Activated effector memory CD4-positive, alpha-beta T cell treated with Interleukin-2 at 50 U/mL for 16 hours (primary cell): ENCODE data around the gene GPR180.

ENCODE experiments used
- DNase-seq: peaks from one replicate; pipeline ENCODE4 v3.0.0-alpha.2; 2020

GPR180 gene

DNA sequence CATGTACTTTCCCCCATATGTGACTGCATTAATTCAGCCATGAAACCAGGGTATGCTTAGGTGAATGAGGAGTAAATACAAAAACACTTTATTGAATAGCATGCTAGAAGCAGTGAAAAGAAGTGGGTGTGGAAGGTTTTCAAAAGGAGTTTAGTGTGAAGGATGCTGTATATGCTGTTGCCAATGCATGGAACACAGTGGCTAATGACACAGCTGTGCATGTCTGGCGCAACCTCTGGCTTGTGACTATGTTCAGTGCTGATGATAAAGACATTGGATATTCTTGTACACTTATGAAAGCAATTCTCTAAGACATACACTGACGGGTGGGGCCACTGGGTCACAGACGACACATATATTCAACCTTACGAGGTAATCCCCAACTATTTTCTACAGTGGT, 55.5 kb downstream of the GPR180 start:
- no peak for DNase-seq

- DNase-seq = no peak
Observed at GRCh38 chr13:94658926-94659597, 57.4 kb downstream of the GPR180 start.

DNA sequence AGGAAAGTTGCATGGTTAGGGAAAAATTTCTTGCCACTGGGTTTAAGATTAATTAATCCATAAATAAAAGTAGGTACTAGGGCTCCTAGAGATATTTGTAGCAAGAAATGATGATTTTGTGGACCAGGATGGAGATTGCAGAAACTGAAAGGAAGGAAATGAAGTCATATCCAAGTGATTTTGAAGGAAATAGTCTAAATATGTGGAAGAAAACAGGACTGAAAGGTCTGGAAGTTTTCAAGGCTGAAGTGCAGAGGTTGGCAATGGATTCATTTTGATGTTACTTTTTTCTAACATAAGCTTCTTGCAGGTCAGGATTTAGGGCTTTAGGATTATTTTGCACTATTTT, 57.9 kb downstream of the GPR180 start:
- no peak for DNase-seq

- DNase-seq = no peak
Observed at GRCh38 chr13:94660695-94661326, 59.2 kb downstream of the GPR180 start.

DNA sequence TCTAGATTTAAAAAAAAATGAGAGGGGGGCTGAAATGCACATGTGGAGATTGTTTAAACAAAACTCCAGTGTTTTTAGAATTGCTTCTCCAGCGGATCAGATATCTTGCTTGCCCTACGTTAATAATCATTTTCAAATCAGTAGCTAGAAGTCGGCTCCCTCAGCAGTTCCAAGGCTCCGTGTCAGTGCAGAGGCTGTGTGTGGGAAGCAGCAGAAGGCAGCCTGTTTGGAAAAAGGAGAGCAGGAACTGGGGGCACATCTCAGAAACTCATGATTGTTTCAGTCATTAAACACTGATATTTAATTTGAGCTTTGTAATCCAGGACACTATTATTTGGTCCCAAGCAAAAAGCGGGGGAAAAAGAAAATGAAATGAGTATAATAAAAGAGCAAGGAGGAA, 59.7 kb downstream of the GPR180 start:
- no peak for DNase-seq

GRCh38 chr13:94662274-94662945, 60.8 kb downstream of the GPR180 start:
- no peak for DNase-seq

DNA sequence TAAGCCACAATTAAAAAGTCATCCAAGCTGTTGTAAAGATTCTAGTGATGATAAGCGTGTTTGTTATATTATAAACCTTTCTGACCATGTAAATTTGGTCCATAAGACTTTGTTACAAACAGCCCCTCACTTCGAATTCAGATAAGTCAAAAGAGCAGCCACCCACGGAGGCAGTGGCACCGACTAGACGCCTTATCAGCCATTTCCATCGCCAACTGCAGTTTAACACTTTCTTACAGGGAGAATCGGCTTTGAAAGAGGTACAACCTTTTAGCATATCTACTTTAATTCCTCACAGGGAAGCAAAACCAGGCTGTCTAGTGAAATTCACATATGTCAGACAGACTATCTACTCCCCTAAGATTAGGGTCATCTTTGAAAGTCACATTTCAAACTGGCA, 63.2 kb downstream of the GPR180 start:
- DNase-seq = no peak

DNA sequence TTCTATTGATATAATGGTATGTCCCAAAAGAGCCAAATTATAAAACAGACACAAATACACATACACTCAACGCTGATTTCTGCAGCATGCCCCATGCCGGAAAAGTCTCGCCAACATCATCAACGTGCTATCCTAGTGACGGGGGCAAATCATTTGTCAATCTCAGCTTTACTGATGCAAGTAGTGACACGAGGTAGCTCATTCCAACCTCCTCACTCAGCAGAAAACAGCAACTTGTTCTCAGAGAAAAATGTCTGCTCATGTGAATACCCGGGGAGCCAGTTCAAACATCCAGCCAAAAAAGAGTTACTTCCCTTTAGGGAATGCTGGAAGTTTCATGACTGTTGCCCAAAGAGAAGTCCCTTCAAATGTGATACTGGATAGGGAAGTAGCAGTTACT, 64.4 kb downstream of the GPR180 start:
- no peak for DNase-seq

DNA sequence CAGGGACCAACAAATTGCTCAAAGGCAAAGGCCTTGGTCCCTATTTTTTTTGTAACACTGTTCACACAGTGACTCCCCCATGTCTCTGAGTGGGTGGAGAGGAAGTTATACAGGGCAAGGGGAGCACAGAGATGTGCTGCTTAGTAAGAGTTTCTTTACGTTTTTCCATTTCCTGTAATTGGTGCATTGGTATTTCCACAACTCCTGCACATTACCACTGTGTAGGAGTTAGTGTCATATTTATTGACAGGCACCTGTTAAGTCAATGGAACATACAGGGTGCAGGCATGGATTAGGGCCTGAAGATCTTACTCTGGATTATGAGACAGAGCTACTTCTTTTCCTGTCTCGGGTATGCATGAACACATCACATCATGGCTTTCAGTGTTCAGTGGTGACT, 65.5 kb downstream of the GPR180 start:
- no peak for DNase-seq

DNA sequence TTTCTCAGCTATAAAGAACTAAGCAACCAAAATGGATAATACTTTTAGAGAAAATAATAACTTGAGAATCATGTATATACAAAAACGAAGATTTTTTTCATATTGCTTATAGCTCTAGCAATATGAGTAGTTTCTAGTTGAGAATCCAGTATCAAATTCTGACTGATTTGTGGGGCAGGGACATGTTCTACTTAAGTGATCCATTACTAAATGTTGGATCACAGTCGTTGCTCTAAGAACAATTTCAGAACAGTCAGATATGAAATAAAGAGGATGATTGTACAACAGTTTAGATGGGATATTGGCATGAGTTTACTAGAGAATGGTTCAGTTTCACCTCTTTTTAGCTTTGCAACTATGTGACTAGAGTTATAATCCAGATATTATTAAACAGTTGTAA, 70.7 kb downstream of the GPR180 start:
- no peak for DNase-seq

DNA sequence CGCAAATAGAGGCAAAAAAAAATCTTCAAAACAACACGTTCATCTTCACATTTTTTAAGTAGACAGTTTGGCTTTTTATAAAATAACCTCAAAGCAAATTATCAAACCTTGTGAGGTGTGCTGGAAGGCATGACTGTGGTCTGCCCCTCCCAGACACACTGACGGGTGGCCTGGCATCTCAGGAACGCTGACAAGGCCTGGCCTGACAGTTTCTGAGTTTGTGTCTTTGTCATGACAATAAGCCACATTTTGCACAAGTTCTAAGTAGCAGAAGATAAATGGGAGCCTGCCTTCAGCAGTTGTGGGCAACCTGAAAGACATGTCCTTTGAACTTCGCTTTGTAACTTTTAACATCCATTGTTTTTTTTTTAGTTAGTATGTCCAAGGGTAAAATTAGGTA, 72.2 kb downstream of the GPR180 start:
- DNase-seq = no peak

GRCh38 chr13:94674609-94675348, 73.1 kb downstream of the GPR180 start:
- DNase-seq = no peak

- no peak for DNase-seq
Observed at GRCh38 chr13:94677799-94678198, 76.1 kb downstream of the GPR180 start.

DNA sequence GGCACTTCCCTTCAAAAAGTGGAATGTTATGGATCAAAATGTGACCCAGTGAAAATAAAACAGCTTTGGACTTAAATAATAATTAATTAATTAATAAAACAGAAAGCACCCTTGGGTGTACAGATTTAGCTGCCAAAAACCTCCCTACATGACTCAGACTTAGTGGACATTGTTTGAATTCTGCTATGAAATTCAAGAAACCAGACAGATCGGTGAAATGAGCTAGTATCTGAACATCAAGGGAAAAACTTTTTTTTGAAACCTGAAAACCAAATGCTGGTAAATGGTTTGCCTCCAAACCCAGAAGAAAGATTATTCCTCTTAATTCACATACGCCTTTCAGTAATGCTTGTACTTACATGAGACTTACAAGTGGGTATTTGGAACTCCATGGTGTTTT, 77.2 kb downstream of the GPR180 start:
- DNase-seq = no peak

- no peak for DNase-seq
Observed at GRCh38 chr13:94679614-94680013, 78.0 kb downstream of the GPR180 start.

DNA sequence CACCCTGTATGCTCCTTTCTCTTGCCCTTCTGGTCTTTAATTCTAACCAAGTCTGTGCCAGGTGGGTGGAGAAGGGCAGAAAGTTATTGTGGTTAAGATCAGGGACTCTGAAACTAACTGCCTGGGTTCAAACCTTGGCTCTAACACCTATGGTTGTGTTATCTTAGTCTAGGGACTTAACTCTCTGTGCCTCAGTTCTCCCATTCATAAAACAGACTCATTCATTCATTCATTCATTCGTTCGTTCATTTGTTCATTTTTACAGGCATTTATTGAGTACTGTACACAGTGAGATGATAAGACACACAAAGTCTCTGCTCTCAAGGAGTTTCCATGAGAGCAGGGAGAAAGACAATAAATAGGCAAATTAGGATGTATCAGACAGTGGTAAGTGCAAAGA, 80.6 kb downstream of the GPR180 start:
- DNase-seq = no peak

DNA sequence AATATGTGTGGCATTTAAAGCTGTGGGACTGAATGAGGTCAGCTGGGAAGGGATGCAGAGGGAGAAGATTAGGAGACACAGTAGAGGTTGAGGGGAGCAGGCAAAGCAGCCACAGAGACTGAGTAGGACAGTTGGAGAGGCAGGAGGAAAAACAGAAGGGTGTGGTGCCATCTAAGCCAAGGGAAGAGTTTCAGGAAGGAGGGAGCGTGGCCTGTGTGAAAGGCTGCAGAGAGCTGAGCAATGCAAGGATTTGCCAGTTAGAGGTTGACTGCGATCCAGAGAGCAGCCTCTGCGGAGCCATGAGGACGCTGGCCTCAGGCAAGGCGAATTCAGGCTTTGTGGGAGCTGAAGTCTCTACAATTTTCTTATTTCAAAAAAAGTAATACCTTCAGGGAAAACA, 81.8 kb downstream of the GPR180 start:
- DNase-seq = no peak
